Subcutaneous adipose tissue (tissue), 4 donors: ENCODE data around the gene PLAAT1. TPM values are rescaled to one million over a fixed set of nuclear protein-coding genes. Genes with fewer than 3 reads are reported as not detected.

Source experiments
- CTCF ChIP-seq: fragments of 450-650 bp; IDR thresholded peaks from one replicate; pipeline ENCODE4 v1.5.1; 2016; ENCODE audit warnings: low read depth, mild to moderate bottlenecking, control low read depth, antibody characterized with exemption, moderate library complexity
- total RNA-seq, 4 donors: library from RNA; depleted of rRNA; stranded (reverse); fragments of >200 nt; gene quantifications; one replicate each; pipeline ENCODE4 v1.1.0, GENCODE V29; 2016

The PLAAT1 gene
- total RNA-seq, 4 donors from 2014 or later: 0.66 to 1.8 TPM; not detected in 2

GRCh38 chr3:193212844-193213243 lies 28.2 kb upstream of the PLAAT1 start:
- no peak for TF ChIP-seq CTCF

- TF ChIP-seq CTCF: no peak
Observed at GRCh38 chr3:193214445-193214844, 26.6 kb upstream of the PLAAT1 start.

GRCh38 chr3:193225302-193226125 lies 15.5 kb upstream of the PLAAT1 start:
- TF ChIP-seq CTCF: no peak

- TF ChIP-seq CTCF: no peak
Observed at GRCh38 chr3:193228206-193228605, 12.8 kb upstream of the PLAAT1 start.

GRCh38 chr3:193229851-193230420 lies 11.1 kb upstream of the PLAAT1 start:
- TF ChIP-seq CTCF: no peak

- TF ChIP-seq CTCF: no peak
Observed at GRCh38 chr3:193230610-193231009, 10.4 kb upstream of the PLAAT1 start.

GRCh38 chr3:193231201-193231600 lies 9.8 kb upstream of the PLAAT1 start:
- no peak for TF ChIP-seq CTCF
